Measurements from ENCODE around the gene EYA3.

EYA3 gene

GRCh38 chr1:28088168-28088961, at the start of gene EYA3:
Gene EYA3, minus strand, starts transcription at chr1:28088610. Its CDS starts 30,584 bp downstream, at chr1:28058026.
- peak; percentile 94 to 98 (median 97) for DNase-seq

GRCh38 chr1:28136922-28137613, 48.7 kb upstream of the EYA3 start:
- DNase-seq: no peak

GRCh38 chr1:28136169-28136921, 47.9 kb upstream of the EYA3 start:
- no peak for DNase-seq

GRCh38 chr1:28135371-28136168, 47.2 kb upstream of the EYA3 start:
- DNase-seq: no peak

- no peak for DNase-seq
Measured at GRCh38 chr1:28134651-28135207, 46.3 kb upstream of the EYA3 start.

- DNase-seq: no peak
Measured at GRCh38 chr1:28132171-28133167, 44.1 kb upstream of the EYA3 start.

- no peak for DNase-seq
Measured at GRCh38 chr1:28130901-28131300, 42.5 kb upstream of the EYA3 start.

GRCh38 chr1:28129150-28129549, 40.7 kb upstream of the EYA3 start:
- no peak for DNase-seq

- no peak for DNase-seq
Measured at GRCh38 chr1:28127617-28128257, 39.3 kb upstream of the EYA3 start.

- DNase-seq: no peak
Measured at GRCh38 chr1:28126783-28127490, 38.5 kb upstream of the EYA3 start.

GRCh38 chr1:28126212-28126611, 37.8 kb upstream of the EYA3 start:
- no peak for DNase-seq

GRCh38 chr1:28123461-28123961, 35.1 kb upstream of the EYA3 start:
- DNase-seq: no peak

GRCh38 chr1:28122183-28122582, 33.8 kb upstream of the EYA3 start:
- no peak for DNase-seq

- DNase-seq: no peak
Measured at GRCh38 chr1:28119556-28119955, 31.1 kb upstream of the EYA3 start.

- no peak for DNase-seq
Measured at GRCh38 chr1:28118640-28119307, 30.4 kb upstream of the EYA3 start.

- no peak for DNase-seq
Measured at GRCh38 chr1:28115267-28115666, 26.9 kb upstream of the EYA3 start.

GRCh38 chr1:28114844-28115243, 26.4 kb upstream of the EYA3 start:
- DNase-seq: no peak

GRCh38 chr1:28113242-28113572, 24.8 kb upstream of the EYA3 start:
- DNase-seq: no peak
